ENCODE data around the gene SELENOO. TPM values are rescaled to one million over a fixed set of nuclear protein-coding genes. Genes with fewer than 3 reads are reported as not detected.

Gene SELENOO
- 12.3 and 20.6 TPM in 2 replicates for total RNA-seq

GRCh38 chr22:50200461-50201190, at the start of gene SELENOO:
SELENOO (plus strand) TSS chr22:50201011; CDS start chr22:50201037, 26 bp downstream.

GRCh38 chr22:50170453-50171318, 30.1 kb upstream of the SELENOO start, which contains the start of gene PANX2:
PANX2 (plus strand) TSS chr22:50170731; CDS start chr22:50170731, 0 bp downstream.

GRCh38 chr22:50185375-50186087, 15.3 kb upstream of the SELENOO start, which contains the start of gene TRABD:
TRABD (plus strand) TSS chr22:50185913; CDS start chr22:50193061, 7,148 bp downstream.

GRCh38 chr22:50244420-50245213, 43.8 kb downstream of the SELENOO start, which contains the start of gene TUBGCP6:
TUBGCP6 (minus strand) TSS chr22:50245023; CDS start chr22:50244459, 564 bp downstream.

GRCh38 chr22:50250555-50251476, 50.0 kb downstream of the SELENOO start, which contains the start of gene HDAC10:
HDAC10 (minus strand) TSS chr22:50251265; CDS start chr22:50251032, 233 bp downstream.

GRCh38 chr22:50261615-50262459, 61.0 kb downstream of the SELENOO start, which contains the start of gene MAPK12:
MAPK12 (minus strand) TSS chr22:50261683; CDS start chr22:50261509, 174 bp downstream.

Other genes starting within 250 kb of the SELENOO start
- 30.2 and 35.9 TPM in 2 replicates for gene PIM3, start 240.2 kb upstream of the SELENOO start, total RNA-seq
- gene IL17REL, start 188.2 kb upstream of the SELENOO start, total RNA-seq: not detected in 2 replicates
- gene TTLL8, start 142.7 kb upstream of the SELENOO start, total RNA-seq: not detected in 2 replicates
- gene MLC1, start 115.6 kb upstream of the SELENOO start, total RNA-seq: under 0.01 TPM in 1 of 2 replicates, not detected in the other
- gene MOV10L1, start 111.0 kb upstream of the SELENOO start, total RNA-seq: 2.6 TPM in 2 replicates
- 0.36 and 0.65 TPM in 2 replicates for gene PANX2, start 30.3 kb upstream of the SELENOO start, total RNA-seq
- 22.5 and 23.2 TPM in 2 replicates for gene TRABD, start 15.1 kb upstream of the SELENOO start, total RNA-seq
- 36.3 and 40.6 TPM in 2 replicates for gene TUBGCP6, start 44.0 kb downstream of the SELENOO start, total RNA-seq
- gene HDAC10, start 50.3 kb downstream of the SELENOO start, total RNA-seq: 20.8 and 24.2 TPM in 2 replicates
- 25.0 and 38.6 TPM in 2 replicates for gene MAPK12, start 60.7 kb downstream of the SELENOO start, total RNA-seq
- 6.1 and 7.6 TPM in 2 replicates for gene MAPK11, start 69.4 kb downstream of the SELENOO start, total RNA-seq
- 125 and 138 TPM in 2 replicates for gene PLXNB2, start 106.6 kb downstream of the SELENOO start, total RNA-seq
- 4.9 and 6.0 TPM in 2 replicates for gene DENND6B, start 126.0 kb downstream of the SELENOO start, total RNA-seq
- gene PPP6R2, start 142.3 kb downstream of the SELENOO start, total RNA-seq: 66.5 and 71.2 TPM in 2 replicates